ENCODE measurements around the gene VDR.

The VDR gene

DNA sequence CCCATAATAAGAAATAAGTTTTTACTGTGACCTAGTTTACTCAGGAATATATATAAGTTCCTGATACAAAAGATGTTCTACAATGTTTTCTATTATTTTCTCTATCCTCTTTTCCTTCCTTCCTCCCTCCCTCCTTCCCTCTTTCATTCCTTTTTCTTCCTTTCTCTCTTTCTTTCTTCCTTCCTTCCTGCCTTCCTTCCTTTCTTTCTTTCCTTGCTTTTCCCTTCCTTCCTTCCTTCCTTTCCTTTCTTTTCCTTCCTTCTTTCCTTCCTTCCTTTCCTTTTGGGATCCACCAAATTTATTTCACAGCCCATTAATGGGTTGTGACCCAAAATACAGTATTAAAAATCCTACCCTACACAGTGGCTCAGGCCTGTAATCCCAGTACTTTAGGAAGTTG lies 3.9 kb upstream of the VDR start:
- Histone ChIP-seq H3K9me3 (ENCODE audit: insufficient read depth, low read length, severe bottlenecking) (no peaks in the 10 kb centered on the region), H3K4me1 (ENCODE audit: insufficient read depth, low read length) (no peaks in the 10 kb centered on the region), H2AFZ (ENCODE audit: low read depth, low read length) (no peak overlapping the region), H3K36me3 (ENCODE audit: insufficient read depth, low read length) (no peaks in the 10 kb centered on the region), H4K20me1 (ENCODE audit: insufficient read depth, low read length) (peaks cover 2% of the 10 kb centered on the region; the same call in 1 of the 2 replicates), H3K27ac (ENCODE audit: low read length) (no peak overlapping the region), H3K9ac (ENCODE audit: low read depth, low read length) (no peak overlapping the region), H3K4me2 (ENCODE audit: insufficient read depth, low read length) (no peak overlapping the region), H3K27me3 (ENCODE audit: insufficient read depth, low read length, poor library complexity) (peaks cover 18% of the 10 kb centered on the region), H3K79me2 (ENCODE audit: insufficient read depth, low read length) (no peaks in the 10 kb centered on the region), H3K4me3 (ENCODE audit: low read depth in 1 of 2, low read length in 2 of 2) (no peak overlapping the region)
- DNase-seq (no peak), ATAC-seq (ENCODE audit: insufficient read depth, low read depth) (no peak)
- no peak for TF ChIP-seq EZH2 (IDR thresholded peaks at IDR 0.05; ENCODE audit: borderline replicate concordance, low read depth, low read length, severe bottlenecking)
- TF ChIP-seq, protein P1, sequence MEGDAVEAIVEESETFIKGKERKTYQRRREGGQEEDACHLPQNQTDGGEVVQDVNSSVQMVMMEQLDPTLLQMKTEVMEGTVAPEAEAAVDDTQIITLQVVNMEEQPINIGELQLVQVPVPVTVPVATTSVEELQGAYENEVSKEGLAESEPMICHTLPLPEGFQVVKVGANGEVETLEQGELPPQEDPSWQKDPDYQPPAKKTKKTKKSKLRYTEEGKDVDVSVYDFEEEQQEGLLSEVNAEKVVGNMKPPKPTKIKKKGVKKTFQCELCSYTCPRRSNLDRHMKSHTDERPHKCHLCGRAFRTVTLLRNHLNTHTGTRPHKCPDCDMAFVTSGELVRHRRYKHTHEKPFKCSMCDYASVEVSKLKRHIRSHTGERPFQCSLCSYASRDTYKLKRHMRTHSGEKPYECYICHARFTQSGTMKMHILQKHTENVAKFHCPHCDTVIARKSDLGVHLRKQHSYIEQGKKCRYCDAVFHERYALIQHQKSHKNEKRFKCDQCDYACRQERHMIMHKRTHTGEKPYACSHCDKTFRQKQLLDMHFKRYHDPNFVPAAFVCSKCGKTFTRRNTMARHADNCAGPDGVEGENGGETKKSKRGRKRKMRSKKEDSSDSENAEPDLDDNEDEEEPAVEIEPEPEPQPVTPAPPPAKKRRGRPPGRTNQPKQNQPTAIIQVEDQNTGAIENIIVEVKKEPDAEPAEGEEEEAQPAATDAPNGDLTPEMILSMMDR (IDR thresholded peaks at IDR 0.05; ENCODE audit: borderline replicate concordance, extremely low read depth, low read length, poor library complexity, severe bottlenecking) = no peak

DNA sequence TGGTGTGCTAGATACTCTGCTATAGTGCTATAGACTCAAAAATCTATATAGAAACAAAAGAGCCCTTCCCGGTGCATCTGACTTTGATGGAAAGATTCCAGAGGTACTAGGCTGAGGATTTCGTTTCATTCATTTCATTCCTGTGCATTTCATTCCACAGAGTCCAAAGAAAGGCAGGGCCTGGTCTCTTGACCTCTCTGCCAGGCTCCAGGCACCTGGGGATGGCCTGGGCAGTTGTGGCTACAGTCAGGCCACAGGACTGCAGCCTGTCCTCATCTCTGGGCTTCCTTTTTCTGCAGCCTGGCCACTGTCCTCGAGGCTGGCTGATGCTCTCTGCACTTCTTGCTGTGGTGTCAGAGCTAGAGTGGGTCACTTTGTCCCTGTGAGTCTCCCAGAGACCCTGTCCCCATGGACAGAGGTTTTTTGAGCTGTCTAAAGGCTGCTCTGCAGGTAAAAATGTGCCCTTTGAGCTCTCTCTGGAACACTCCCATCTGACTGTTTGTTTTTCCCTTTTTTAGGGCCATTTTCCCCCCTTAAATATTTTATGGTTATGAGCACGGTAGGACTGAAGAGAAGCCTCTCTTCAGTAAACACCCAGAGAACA lies 3.2 kb upstream of the VDR start:
- DNase-seq (no peak), ATAC-seq (ENCODE audit: insufficient read depth, low read depth) (no peak)
- no peak overlapping the region for H3K4me2 ChIP-seq (ENCODE audit: insufficient read depth, low read length)
- no peaks in the 10 kb centered on the region for H3K79me2 ChIP-seq (ENCODE audit: insufficient read depth, low read length)
- no peak for TF ChIP-seq EZH2 (IDR thresholded peaks at IDR 0.05; ENCODE audit: borderline replicate concordance, low read depth, low read length, severe bottlenecking)
- TF ChIP-seq, protein P1 (IDR thresholded peaks at IDR 0.05; ENCODE audit: borderline replicate concordance, extremely low read depth, low read length, poor library complexity, severe bottlenecking) = no peak
- no peaks in the 10 kb centered on the region for H3K36me3 ChIP-seq (ENCODE audit: insufficient read depth, low read length)
- peaks cover 2% of the 10 kb centered on the region; the same call in 1 of the 2 replicates for H4K20me1 ChIP-seq (ENCODE audit: insufficient read depth, low read length)
- no peaks in the 10 kb centered on the region for H3K4me1 ChIP-seq (ENCODE audit: insufficient read depth, low read length)
- no peak overlapping the region for H2AFZ ChIP-seq (ENCODE audit: low read depth, low read length)
- peaks cover 26% of the 10 kb centered on the region for H3K27me3 ChIP-seq (ENCODE audit: insufficient read depth, low read length, poor library complexity)
- no peak overlapping the region for H3K4me3 ChIP-seq (ENCODE audit: low read depth in 1 of 2, low read length in 2 of 2)
- no peaks in the 10 kb centered on the region for H3K9me3 ChIP-seq (ENCODE audit: insufficient read depth, low read length, severe bottlenecking)
- no peak overlapping the region for H3K27ac ChIP-seq (ENCODE audit: low read length)
- H3K9ac ChIP-seq (ENCODE audit: low read depth, low read length) = no peak overlapping the region

DNA sequence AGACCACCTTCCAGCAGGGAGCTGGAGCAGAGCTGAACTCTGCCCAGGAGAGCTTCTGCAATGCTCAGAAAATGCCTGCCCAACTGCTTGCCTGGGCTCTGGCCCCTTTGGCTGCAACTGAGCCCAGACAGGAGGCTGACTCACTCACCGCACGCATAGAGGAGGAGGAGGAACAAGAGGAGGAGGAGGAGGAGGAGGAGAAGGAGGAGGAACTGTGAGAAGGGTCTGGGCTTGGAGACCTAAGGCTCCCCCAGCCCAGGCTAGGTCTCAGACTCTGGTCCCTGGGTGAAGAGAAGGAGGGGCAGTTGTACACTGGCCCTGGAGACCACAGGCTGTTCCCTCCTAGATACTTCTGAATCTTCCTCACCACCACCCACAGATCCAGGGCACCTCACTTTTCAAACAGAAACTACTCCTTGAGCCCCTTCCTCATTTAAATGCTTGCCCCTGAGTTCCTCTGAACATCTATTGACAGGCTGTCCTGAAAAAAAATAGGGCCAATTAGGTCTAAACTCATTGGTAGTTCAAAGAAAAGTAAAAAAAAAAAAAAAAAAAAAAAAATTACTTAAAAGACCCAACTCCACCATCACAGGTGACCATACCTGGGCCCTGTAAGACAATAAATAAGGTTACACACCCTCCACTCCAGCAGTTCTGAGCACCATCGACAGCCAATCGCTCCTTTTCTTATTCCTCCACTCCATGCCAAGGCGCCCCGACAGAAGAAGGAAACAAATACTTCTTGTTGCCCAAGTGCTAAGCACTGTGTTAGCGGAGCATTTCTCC lies 674 bp downstream of the VDR start:
- no peaks in the 10 kb centered on the region for H3K4me1 ChIP-seq (ENCODE audit: insufficient read depth, low read length)
- ATAC-seq (ENCODE audit: insufficient read depth, low read depth) (peak; percentile 68; the same call in 2 of the 3 replicates), DNase-seq (no peak)
- TF ChIP-seq, protein P1 (IDR thresholded peaks at IDR 0.05; ENCODE audit: borderline replicate concordance, extremely low read depth, low read length, poor library complexity, severe bottlenecking) = no peak
- no peak for TF ChIP-seq EZH2 (IDR thresholded peaks at IDR 0.05; ENCODE audit: borderline replicate concordance, low read depth, low read length, severe bottlenecking)
- no peak overlapping the region for H3K9ac ChIP-seq (ENCODE audit: low read depth, low read length)
- H3K79me2 ChIP-seq (ENCODE audit: insufficient read depth, low read length) = no peaks in the 10 kb centered on the region
- no peak overlapping the region for H3K4me2 ChIP-seq (ENCODE audit: insufficient read depth, low read length)
- no peaks in the 10 kb centered on the region for H3K9me3 ChIP-seq (ENCODE audit: insufficient read depth, low read length, severe bottlenecking)
- peaks cover 2% of the 10 kb centered on the region; the same call in 1 of the 2 replicates for H4K20me1 ChIP-seq (ENCODE audit: insufficient read depth, low read length)
- H3K27me3 ChIP-seq (ENCODE audit: insufficient read depth, low read length, poor library complexity) = peaks cover 26% of the 10 kb centered on the region
- no peak overlapping the region for H3K27ac ChIP-seq (ENCODE audit: low read length)
- no peaks in the 10 kb centered on the region for H3K36me3 ChIP-seq (ENCODE audit: insufficient read depth, low read length)
- no peak overlapping the region for H3K4me3 ChIP-seq (ENCODE audit: low read depth in 1 of 2, low read length in 2 of 2)
- H2AFZ ChIP-seq (ENCODE audit: low read depth, low read length) = no peak overlapping the region

Measured in DND-41 (cell line).